SU-DHL-6 (cell line): ENCODE measurements around the gene STIMATE.

Experiments
- EZH2phosphoT487 ChIP-seq: fragments of 200-600 bp; sonication (generic), shearing (Covaris generic); conservative IDR thresholded peaks from 2 replicates; pipeline ENCODE4 v1.6.1; 2018; ENCODE audit warnings: mild to moderate bottlenecking, antibody characterized with exemption, low read length, moderate library complexity, mixed read lengths
- TF ChIP-seq, protein P1 (sequence below): fragments of 200-600 bp; sonication (generic); IDR thresholded peaks from one replicate; pipeline ENCODE4 v1.5.1; 2017; ENCODE audit warnings: antibody characterized with exemption, mild to moderate bottlenecking, low read length, moderate library complexity; ENCODE audit not compliant: insufficient read depth, poor library complexity, severe bottlenecking

- TF ChIP-seq, protein P1, sequence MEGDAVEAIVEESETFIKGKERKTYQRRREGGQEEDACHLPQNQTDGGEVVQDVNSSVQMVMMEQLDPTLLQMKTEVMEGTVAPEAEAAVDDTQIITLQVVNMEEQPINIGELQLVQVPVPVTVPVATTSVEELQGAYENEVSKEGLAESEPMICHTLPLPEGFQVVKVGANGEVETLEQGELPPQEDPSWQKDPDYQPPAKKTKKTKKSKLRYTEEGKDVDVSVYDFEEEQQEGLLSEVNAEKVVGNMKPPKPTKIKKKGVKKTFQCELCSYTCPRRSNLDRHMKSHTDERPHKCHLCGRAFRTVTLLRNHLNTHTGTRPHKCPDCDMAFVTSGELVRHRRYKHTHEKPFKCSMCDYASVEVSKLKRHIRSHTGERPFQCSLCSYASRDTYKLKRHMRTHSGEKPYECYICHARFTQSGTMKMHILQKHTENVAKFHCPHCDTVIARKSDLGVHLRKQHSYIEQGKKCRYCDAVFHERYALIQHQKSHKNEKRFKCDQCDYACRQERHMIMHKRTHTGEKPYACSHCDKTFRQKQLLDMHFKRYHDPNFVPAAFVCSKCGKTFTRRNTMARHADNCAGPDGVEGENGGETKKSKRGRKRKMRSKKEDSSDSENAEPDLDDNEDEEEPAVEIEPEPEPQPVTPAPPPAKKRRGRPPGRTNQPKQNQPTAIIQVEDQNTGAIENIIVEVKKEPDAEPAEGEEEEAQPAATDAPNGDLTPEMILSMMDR = no peak
- no peak for TF ChIP-seq EZH2phosphoT487
Measured at GRCh38 chr3:52931328-52931727, 34.0 kb upstream of the STIMATE start.
